Measurements from ENCODE around the gene ZBTB34.

DNA sequence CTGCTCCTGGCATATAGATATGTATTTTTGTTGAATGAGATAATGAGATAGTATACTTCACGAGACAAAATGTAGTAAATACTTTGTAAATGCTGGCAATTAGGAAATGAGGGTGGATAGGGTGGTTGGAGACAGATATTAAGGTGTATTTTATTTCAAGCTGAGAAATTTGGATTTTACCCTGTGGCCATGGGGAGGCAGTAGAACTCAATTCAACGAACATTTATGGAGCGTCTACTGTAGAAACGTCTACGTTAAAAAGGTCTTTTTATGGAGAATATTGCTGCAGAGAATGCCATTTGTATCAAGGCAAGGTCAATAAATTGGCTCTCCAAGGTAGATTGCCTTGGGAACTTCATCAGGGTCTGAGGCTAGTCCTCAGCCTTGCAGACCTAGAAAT is 32.6 kb downstream of the ZBTB34 start:
- TF ChIP-seq, protein P1, sequence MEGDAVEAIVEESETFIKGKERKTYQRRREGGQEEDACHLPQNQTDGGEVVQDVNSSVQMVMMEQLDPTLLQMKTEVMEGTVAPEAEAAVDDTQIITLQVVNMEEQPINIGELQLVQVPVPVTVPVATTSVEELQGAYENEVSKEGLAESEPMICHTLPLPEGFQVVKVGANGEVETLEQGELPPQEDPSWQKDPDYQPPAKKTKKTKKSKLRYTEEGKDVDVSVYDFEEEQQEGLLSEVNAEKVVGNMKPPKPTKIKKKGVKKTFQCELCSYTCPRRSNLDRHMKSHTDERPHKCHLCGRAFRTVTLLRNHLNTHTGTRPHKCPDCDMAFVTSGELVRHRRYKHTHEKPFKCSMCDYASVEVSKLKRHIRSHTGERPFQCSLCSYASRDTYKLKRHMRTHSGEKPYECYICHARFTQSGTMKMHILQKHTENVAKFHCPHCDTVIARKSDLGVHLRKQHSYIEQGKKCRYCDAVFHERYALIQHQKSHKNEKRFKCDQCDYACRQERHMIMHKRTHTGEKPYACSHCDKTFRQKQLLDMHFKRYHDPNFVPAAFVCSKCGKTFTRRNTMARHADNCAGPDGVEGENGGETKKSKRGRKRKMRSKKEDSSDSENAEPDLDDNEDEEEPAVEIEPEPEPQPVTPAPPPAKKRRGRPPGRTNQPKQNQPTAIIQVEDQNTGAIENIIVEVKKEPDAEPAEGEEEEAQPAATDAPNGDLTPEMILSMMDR (IDR thresholded peaks at IDR 0.05): no peak
- TF ChIP-seq POLR2A (IDR thresholded peaks at IDR 0.05): no peak
